Parathyroid adenoma (tissue), 2 donors: ENCODE results near the gene MPHOSPH9.

ENCODE experiments used
- H2AFZ ChIP-seq: fragments of 300-600 bp; sonication (generic); one replicate; pipeline ENCODE4 v1.7.0; 2017; ENCODE audit warnings: antibody characterized with exemption, mild to moderate bottlenecking
- H3K27ac ChIP-seq: fragments of 300-600 bp; sonication (generic); one replicate; pipeline ENCODE4 v1.7.0; 2017
- H3K27me3 ChIP-seq: fragments of 300-600 bp; sonication (generic); one replicate; pipeline ENCODE4 v1.7.0; 2017; ENCODE audit warnings: low read length; ENCODE audit not compliant: control insufficient read depth, insufficient read depth
- H3K36me3 ChIP-seq: fragments of 300-600 bp; sonication (generic); one replicate; pipeline ENCODE4 v1.7.0; 2017; ENCODE audit warnings: low read length; ENCODE audit not compliant: control insufficient read depth, insufficient read depth
- H3K4me1 ChIP-seq: fragments of 300-600 bp; sonication (generic); one replicate; pipeline ENCODE4 v1.7.0; 2017; ENCODE audit warnings: control low read depth
- H3K4me2 ChIP-seq: fragments of 300-600 bp; sonication (generic); one replicate; pipeline ENCODE4 v1.7.0; 2017; ENCODE audit warnings: low read length
- H3K4me3 ChIP-seq: fragments of 300-600 bp; sonication (generic); one replicate; pipeline ENCODE4 v1.7.0; 2017; ENCODE audit warnings: low read depth, low read length
- H3K79me2 ChIP-seq: fragments of 300-600 bp; sonication (generic); one replicate; pipeline ENCODE4 v1.7.0; 2017; ENCODE audit warnings: control low read depth
- H3K9ac ChIP-seq: fragments of 300-600 bp; sonication (generic); one replicate; pipeline ENCODE4 v1.7.0; 2017; ENCODE audit warnings: mild to moderate bottlenecking
- H3K9me3 ChIP-seq: fragments of 300-600 bp; sonication (generic); one replicate; pipeline ENCODE4 v1.7.0; 2017; ENCODE audit warnings: low read length; ENCODE audit not compliant: control insufficient read depth
- TF ChIP-seq, protein P1 (sequence below): fragments of 300-600 bp; sonication (generic); IDR thresholded peaks from one replicate; pipeline ENCODE4 v1.7.0; 2017; ENCODE audit warnings: antibody characterized with exemption, mild to moderate bottlenecking
- donor health status: primary hyperparathyroidism.

MPHOSPH9 gene

GRCh38 chr12:123113026-123113425, 119.9 kb downstream of the MPHOSPH9 start:
- no peak overlapping the region for H2AFZ ChIP-seq
- H3K27ac ChIP-seq, result no peak overlapping the region
- peaks cover 11% of the 10 kb centered on the region for H3K4me1 ChIP-seq
- no peaks in the 10 kb centered on the region for H3K27me3 ChIP-seq
- H3K4me3 ChIP-seq, result no peak overlapping the region
- no peak overlapping the region for H3K9ac ChIP-seq
- H3K9me3 ChIP-seq, result no peaks in the 10 kb centered on the region
- H3K79me2 ChIP-seq, result no peaks in the 10 kb centered on the region
- TF ChIP-seq, protein P1, sequence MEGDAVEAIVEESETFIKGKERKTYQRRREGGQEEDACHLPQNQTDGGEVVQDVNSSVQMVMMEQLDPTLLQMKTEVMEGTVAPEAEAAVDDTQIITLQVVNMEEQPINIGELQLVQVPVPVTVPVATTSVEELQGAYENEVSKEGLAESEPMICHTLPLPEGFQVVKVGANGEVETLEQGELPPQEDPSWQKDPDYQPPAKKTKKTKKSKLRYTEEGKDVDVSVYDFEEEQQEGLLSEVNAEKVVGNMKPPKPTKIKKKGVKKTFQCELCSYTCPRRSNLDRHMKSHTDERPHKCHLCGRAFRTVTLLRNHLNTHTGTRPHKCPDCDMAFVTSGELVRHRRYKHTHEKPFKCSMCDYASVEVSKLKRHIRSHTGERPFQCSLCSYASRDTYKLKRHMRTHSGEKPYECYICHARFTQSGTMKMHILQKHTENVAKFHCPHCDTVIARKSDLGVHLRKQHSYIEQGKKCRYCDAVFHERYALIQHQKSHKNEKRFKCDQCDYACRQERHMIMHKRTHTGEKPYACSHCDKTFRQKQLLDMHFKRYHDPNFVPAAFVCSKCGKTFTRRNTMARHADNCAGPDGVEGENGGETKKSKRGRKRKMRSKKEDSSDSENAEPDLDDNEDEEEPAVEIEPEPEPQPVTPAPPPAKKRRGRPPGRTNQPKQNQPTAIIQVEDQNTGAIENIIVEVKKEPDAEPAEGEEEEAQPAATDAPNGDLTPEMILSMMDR, result no peak
- no peaks in the 10 kb centered on the region for H3K36me3 ChIP-seq
- H3K4me2 ChIP-seq, result no peak overlapping the region

DNA sequence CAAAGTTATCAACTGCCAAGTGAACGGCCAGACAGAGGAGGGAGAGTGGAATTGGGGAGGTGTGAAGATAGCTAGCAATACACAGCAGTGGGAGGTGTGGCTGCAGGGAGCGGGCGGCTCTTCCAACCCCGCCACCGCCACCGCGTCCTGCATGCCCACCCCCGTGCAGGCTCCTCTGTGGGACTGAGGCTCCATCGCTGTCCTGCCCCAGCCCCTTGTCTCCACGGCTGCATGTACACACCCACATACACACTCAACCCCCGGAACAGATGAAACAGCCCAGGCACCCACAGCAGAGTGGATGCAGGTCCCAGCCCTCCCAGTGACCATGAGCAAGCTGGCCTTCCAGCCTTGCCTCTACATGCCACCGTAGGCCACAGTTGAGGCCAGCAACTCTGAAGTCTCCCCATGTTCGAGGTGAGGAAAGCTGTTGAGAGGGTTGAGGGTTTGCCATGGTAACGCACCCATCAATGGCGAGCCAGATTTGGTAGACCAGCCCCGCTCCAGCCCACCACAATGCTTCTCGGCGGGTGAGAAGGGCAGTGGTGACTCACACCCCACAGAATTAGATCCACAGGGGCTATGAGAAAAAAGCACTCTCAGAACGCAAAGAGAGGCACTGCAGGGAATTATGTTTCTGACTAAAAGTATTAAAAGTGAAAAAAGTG, 121.3 kb downstream of the MPHOSPH9 start:
- no peak overlapping the region for H3K4me2 ChIP-seq
- H3K4me1 ChIP-seq, result peaks cover 16% of the 10 kb centered on the region
- H3K79me2 ChIP-seq, result no peaks in the 10 kb centered on the region
- no peak overlapping the region for H3K4me3 ChIP-seq
- no peaks in the 10 kb centered on the region for H3K27me3 ChIP-seq
- no peak overlapping the region for H3K27ac ChIP-seq
- no peaks in the 10 kb centered on the region for H3K36me3 ChIP-seq
- TF ChIP-seq, protein P1, result no peak
- no peak overlapping the region for H2AFZ ChIP-seq
- H3K9ac ChIP-seq, result no peak overlapping the region
- no peaks in the 10 kb centered on the region for H3K9me3 ChIP-seq

DNA sequence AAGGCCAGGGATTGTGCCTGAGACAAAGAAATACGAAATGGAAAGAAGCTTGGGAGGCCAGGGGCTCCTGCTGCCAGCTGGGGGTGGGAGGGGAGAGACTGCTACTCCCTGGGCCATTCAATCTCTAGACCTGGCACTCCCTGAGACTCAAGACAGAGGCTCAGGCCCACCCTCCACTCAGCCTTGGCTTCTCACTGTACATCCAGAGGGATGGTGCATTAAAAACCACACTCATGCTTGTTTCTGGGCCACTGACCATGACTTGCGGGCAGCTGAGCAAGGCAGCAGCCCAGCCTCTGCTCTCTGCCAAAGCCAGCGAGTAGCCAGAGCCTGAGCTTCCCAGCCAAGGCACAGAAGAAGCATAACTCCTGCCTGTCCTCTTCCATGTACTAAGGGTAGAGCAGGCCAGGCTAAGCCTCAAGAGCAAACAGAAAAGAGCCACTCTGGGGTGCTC, 123.6 kb downstream of the MPHOSPH9 start:
- no peaks in the 10 kb centered on the region for H3K36me3 ChIP-seq
- H3K9me3 ChIP-seq, result no peaks in the 10 kb centered on the region
- peak overlapping the region; percentile 27 for H2AFZ ChIP-seq
- no peak overlapping the region for H3K4me3 ChIP-seq
- H3K4me2 ChIP-seq, result no peak overlapping the region
- no peaks in the 10 kb centered on the region for H3K79me2 ChIP-seq
- TF ChIP-seq, protein P1, result no peak
- peak overlapping the region; percentile 2 for H3K27ac ChIP-seq
- H3K4me1 ChIP-seq, result peaks cover 21% of the 10 kb centered on the region
- H3K9ac ChIP-seq, result no peak overlapping the region
- H3K27me3 ChIP-seq, result no peaks in the 10 kb centered on the region

GRCh38 chr12:123108682-123109066, 124.3 kb downstream of the MPHOSPH9 start:
- TF ChIP-seq, protein P1, result no peak
- Histone ChIP-seq H3K4me2 (no peak overlapping the region), H3K27ac (no peak overlapping the region), H3K27me3 (no peaks in the 10 kb centered on the region), H3K79me2 (no peaks in the 10 kb centered on the region), H3K9ac (no peak overlapping the region), H3K4me3 (no peak overlapping the region), H3K4me1 (peaks cover 21% of the 10 kb centered on the region), H3K9me3 (no peaks in the 10 kb centered on the region), H3K36me3 (no peaks in the 10 kb centered on the region), H2AFZ (no peak overlapping the region)
